ENCODE data around the gene SLC39A6.

GRCh38 chr18:36167692-36168218, 38.6 kb upstream of the SLC39A6 start:
- TF ChIP-seq POLR2A (IDR thresholded peaks at IDR 0.05; ENCODE audit: low read depth, low read length) (no peak), MAX (IDR thresholded peaks at IDR 0.05; ENCODE audit: insufficient read depth, insufficient read length) (no peak), CTCF (IDR thresholded peaks at IDR 0.05; ENCODE audit: extremely low read depth in 1 of 2, insufficient read depth in 1 of 2, low read depth in 1 of 2, low read length in 2 of 2) (no peak), EZH2 (IDR thresholded peaks at IDR 0.05; ENCODE audit: borderline replicate concordance, low read depth, low read length, severe bottlenecking) (no peak), POLR2AphosphoS5 (IDR thresholded peaks at IDR 0.05; ENCODE audit: insufficient read depth, low read depth, low read length) (no peak), MYC (IDR thresholded peaks at IDR 0.05; ENCODE audit: low read depth, low read length) (no peak), JUN (IDR thresholded peaks at IDR 0.05; ENCODE audit: borderline replicate concordance, insufficient read depth, insufficient read length, low read depth) (no peak), FOS (IDR thresholded peaks at IDR 0.05; ENCODE audit: borderline replicate concordance, insufficient read depth, low read length) (no peak)
